Liver (tissue), 2 donors: Measurements from ENCODE around the gene SBK1.

Experiments
- TAF1 ChIP-seq: conservative IDR thresholded peaks from 2 replicates; pipeline ENCODE4 v1.6.1; 2016; ENCODE audit warnings: antibody characterized with exemption, mild to moderate bottlenecking
- YY1 ChIP-seq: IDR thresholded peaks from 2 replicates; pipeline ENCODE4 v1.6.1; 2016; ENCODE audit warnings: antibody characterized with exemption, mild to moderate bottlenecking
- donor health status: healthy.

DNA sequence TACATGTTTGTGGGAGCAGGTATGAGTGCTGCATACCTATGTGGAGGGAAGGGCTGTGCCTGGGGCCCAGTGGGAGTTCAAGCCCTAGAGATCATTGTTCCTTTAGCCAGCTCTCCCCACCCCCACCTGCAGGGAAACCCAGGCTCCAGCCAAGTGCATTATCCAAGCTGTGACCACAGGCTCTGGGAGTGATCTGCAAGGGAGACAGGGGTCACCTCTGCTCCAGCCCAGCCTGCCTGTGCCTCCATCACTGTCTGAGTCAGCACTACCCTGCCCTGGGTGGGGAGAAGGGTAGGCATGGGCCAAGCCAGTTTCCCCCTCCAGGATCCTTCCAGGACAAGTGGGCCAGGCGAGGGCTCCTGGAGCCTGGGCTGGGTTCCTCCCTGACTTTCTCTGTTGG is 32.1 kb upstream of the SBK1 start:
- TF ChIP-seq TAF1 (no peak), YY1 (no peak)
